T1000 (cell line): ENCODE results near the gene VARS2.
"Not testable (repeated sequence)": the region's sequence is repeated elsewhere in the genome, so short reads cannot be mapped to it uniquely, and the experiment has no call there.

Source experiments
- DNase-seq: peaks from one replicate; lab custom pipeline; 2025; ENCODE audit warnings: mixed read lengths; lab: John Stamatoyannopoulos, UW

VARS2 gene

DNA sequence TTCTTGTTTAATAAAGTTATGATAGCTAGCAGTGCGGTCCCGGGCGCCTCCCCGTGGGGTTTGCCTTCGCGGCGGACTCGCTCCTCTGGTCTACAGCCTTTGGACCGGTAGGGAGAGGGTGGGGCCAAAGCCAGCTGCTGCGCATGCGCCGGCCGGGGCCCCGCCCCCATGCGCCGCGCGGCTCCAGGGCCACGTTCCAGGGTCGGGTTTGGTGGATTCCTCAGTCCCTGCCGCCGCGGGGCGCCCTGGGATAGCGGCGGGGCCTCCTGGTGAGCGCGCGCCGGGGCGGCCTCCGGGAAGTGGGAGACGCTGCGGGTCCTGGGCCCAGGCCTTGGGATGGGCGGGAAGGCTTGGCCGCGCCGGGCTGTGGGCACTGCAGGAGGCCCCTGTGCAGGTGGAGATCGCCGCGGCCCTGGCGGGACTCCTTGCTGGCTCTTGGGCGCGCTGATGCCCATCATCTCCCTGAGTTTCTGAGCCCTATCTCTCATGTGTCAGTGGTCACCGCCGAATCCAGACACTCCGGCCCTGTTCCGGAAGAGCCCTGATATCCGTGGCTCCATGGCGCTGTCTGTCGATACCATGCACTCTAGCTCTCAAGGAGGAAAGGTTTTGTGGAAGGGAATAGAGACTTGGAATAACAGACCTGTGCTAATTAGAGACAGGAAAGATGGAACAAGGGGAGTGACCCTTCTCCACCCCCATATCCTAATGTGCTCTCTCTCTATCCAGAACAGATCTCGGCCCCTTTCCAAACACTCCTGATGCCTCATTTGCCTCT lies at the start of gene VARS2:
Gene VARS2 (plus strand): TSS at position 163 of the 778 bp plus-strand sequence. CDS start 599 bp downstream, at position 762.
- DNase-seq, result peak; percentile 91

DNA sequence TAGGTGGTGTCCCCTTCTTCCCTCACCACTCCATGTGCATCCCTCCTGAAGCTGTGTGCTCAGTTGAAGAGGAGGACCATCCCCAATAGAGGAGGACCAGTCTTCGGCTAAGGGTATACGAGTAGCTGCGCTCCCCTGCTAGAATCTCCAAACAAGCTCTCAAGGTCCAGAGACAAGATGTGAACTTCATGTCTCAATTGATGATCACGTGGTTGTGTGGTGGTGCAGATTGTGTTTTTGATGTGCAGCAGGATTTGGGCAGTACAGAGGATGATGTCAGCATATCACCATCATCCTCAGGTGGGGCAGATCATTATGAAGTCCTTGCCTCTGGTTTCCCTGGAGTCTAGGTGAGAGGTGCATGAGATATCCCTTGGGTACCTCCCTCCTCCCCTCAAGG lies 49.7 kb upstream of the VARS2 start:
- no peak for DNase-seq

DNA sequence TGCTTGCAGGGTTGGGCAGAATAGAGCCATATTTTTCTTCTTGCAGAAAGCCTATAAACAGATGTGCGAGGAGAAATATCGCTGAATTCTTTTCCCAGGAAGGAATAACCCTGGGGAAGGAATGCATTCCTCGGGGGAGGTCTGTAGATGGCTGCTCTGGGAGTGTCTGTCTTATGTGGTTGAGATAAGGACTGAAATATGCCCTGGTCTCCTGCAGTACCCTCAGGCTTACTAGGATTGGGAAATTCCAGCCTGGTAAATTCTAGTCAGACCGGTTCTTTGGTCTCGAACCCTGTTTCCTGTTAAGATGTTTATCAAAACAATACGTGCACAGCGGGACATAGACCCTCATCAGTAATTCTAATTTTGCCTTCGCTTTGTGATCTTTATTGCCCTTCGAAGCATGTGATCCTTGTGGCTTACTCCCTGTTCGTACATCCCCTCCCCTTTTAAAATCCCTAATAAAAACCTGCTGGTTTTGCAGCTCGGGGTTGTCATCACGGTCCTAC lies 44.7 kb upstream of the VARS2 start:
- DNase-seq, result not testable (repeated sequence)

DNA sequence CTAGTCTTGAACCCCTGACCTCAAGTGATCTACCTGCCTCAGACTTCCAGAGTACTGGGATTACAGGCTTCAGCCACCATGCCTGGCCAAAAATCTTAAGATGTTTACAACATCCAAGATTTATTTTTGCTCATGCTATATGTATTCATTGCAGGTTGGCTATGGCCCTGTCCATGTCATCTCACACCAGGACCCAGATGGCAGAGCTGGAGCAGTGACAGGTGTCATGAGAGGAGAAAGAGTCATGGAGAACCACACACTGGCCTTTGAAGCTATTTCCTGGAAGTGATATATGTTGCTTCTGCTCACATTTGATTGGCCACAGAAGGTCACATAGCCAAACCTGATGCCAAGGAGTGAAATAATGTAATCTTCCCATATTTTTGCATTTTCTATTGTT lies 43.5 kb upstream of the VARS2 start:
- DNase-seq, result no peak

DNA sequence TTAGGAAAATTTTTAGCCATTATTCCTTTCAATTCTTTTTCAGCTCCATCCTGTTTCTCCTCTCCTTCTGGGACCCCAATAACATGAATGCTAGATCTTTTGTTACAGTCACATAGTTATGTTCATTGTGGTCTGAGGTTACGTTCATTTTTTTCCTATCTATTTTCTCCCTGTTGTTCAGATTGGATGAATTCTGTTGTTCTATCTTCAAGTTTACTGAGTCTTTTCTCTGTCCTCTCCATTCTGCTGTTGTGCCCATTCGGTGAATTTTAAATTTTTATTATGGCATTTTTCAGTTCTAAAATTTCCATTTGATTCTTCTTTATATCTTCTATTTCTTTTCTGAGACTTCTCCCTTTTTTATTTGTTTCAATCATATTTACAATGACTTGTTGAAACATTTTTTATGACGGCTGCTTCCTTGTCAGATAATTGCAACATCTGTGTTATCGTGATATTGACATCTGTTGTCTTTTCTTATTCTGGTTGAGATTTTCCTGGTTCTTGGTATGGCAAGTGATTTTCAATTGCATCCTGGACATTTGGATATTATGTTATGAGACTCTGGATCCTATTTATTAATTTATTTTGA lies 42.4 kb upstream of the VARS2 start:
- no peak for DNase-seq

DNA sequence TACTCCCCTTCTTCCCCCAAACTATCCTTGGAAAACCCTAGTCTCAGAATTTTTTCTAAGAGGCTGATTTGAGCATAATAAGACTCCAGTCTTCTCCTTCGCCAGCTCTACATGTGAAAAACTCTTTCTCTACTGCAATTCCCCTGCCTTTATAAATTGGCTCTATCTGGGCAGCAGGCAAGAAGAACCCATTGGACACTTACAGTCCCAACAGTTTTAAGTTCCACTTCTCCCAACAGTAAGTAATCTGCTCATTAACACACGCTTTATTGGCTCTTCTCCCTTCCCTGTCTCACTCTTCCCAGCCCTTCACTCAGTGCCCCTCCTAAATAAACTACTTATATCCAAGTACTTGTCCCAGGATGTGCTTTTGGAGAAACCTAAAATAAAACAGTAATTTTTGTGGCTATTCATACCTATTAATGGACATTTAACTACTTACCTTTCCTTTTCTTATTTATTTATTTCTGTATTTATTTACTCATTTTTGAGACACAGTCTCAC lies 40.8 kb upstream of the VARS2 start:
- no peak for DNase-seq

DNA sequence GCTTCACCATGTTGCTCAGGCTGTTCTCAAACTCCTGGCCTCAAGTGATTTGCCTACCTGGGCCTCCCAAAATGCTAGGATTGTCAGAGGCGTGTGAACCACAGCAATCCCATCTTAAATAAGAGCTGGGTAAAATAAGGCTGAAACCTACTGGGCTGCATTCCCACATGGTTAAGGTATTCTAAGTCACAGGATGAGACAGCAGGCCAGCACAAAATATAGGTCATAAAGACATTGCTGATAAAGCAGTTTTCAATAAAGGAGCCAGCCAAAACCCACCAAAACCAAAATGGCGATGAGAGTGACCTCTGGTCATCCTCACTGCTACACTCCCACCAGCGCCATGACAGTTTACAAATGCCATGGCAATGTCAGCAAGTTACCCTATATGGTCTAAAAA lies 40.2 kb upstream of the VARS2 start:
- not testable (repeated sequence) for DNase-seq

DNA sequence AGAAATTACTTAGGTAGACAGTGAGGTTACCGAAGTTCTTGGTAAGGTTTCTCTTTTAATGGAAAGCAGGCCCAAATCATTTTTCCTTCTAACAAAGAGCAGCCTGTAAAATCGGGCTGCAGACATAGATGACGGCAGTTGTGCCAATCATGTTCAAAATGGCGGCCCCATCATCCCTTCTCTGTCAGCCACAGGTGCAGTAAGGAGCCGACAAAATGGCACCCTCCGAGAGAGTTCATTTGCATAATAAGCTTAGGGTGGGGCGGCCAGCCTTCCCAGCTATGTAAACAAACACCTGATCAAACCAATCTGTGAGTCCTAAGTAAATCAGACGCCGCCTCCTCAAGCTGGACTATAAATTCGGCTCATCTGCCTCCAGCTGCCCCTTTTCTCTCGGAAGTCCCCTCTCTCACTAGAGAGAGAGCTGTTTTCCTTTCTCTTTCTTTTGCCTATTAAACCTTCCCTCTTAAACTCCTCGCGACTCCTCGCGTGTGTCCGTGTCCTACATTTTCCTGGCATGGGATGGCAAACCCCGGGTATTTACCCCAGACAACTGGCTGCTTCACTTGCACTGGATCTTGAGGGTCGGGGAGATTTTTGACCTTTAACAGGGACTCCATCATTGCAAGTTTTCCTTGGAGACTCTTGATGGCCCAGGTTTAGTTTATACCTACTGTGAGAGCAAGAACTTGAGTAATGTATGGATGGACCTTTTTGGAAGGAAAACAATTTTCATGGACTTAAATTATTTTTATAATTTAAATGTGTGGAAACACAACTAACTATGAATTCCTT lies 38.6 kb upstream of the VARS2 start:
- no peak for DNase-seq

DNA sequence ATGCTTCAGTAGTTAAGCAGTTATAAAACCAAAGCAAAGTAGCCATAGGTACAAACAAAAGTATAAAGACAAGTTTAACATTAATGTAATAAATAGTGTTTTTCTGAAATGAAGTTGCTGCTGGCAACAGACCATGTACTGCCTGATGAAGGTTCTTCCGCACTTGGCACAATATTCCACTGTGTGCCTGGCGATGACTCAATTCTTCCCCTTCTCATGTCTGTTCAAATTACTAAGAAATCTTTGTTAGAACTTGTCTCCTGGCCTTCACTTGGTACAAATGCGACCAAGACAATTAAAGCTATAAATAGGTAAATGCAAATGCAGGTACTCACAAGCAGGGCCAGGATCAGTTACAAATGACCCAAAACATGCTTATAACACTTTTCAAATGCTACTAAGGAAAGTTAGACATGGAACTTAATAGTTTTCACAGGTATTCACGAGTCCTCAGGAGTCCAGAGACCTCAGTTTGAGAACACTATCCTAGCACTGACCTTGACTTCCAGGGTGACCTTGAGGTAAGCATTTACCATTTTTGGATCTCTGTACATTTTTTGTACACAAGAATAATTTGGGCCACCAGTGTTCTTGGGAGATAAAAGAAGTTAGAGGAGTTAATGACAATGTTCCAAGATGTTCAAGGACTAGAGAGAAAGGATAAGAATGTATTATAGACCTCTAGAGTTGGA lies 37.9 kb upstream of the VARS2 start:
- DNase-seq, result no peak

DNA sequence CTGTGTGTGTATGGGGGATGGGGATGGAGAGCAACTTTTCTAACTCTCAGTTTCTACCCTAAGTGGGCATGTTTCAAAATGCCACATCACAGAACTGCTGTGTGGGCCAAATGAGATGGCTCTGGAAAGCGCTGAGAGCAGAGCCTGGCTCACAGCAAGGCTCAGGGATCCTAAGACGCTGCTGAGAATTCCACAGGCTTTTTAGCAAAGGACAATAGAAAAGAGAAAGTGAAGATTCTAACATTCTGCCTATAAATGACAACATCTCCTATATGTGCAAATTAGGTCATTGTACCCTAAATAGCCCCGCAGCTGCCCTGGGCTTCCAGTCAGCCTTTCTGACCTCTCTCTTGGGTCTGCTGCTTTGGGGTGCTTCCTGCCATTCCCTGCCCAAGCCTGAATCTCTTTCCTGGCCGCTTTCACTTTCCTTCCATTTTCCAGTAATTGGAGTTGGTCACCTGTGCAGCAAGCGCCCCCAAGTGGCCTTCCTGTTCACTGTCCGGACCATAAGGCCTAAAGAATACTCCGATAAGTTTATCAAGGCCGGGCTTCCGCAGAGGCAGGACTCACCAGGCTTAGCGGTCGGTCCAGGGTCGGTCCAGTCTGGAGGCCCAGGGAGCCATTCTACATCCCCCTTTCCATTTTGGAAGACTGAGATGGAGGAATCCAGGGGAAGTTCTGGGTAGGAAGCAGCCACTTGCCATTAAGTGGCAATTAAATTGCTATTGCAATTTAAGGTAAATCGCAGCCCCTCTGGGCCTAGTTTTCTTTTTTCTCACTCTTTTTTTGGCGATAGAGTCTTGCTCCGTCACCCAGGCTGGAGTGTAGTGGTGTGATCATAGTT lies 36.4 kb upstream of the VARS2 start:
- peak; percentile 63 for DNase-seq

DNA sequence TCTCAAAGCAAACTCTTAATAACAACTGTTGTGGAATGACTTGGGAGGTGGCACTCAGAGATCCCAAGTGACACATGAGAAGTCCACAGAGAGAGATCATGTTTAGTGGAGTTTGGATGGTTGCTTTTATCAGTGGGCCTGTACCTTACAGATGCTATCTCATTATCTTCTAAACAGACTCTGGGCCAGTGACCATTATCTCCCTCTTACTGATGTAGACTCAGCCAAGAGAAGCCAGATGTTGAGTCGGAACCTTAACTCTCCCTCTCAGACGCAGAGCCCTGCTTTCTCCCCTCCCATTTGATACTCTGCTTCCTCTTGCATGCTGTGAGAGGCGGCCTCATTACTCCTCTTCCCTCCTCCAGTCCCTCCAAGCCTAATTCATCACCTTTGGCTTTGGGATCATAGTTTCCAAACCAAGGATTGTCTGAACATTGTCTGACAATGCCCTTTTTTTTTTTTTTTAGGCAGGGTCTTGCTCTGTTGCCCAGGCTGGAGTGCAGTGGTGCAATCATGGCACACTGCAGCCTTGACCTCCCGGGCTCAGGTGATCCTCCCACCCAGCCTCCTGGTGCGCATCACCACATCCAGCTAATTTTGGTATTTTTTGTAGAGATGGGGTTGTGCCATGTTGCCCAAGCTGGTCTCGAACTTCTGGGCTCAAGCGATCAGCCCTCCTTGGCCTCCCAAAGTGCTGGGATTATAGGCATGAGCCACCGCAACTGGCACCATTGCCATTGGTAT lies 34.2 kb upstream of the VARS2 start:
- no peak for DNase-seq

DNA sequence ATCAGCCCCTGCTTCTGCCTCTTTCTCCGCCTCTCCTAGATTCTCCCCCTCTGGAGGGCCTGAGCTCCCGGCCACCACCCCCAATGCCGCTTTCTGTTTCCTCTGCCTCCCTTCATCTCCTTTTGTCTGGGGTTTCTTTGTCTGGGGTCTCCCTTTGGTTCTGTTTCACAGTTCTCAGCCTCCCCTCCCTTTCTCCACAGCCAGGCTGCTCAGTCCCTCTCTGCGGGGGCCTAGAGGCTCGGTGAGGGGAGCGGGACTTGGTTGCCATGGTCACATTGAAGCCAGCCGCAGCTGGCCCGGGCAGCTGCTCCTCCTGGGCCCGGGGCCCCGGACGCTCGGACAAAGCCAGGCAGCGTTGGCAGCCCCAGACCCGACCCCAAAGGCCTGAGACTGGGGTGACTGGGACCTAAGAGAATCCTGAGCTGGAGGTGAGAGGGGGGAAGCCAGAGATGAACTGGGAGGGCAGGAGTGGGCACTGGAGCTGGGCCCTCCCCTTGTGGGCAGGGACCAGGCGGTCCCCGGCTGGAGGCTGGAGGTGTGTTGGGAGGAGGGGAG lies 33.3 kb upstream of the VARS2 start:
- DNase-seq, result no peak

DNA sequence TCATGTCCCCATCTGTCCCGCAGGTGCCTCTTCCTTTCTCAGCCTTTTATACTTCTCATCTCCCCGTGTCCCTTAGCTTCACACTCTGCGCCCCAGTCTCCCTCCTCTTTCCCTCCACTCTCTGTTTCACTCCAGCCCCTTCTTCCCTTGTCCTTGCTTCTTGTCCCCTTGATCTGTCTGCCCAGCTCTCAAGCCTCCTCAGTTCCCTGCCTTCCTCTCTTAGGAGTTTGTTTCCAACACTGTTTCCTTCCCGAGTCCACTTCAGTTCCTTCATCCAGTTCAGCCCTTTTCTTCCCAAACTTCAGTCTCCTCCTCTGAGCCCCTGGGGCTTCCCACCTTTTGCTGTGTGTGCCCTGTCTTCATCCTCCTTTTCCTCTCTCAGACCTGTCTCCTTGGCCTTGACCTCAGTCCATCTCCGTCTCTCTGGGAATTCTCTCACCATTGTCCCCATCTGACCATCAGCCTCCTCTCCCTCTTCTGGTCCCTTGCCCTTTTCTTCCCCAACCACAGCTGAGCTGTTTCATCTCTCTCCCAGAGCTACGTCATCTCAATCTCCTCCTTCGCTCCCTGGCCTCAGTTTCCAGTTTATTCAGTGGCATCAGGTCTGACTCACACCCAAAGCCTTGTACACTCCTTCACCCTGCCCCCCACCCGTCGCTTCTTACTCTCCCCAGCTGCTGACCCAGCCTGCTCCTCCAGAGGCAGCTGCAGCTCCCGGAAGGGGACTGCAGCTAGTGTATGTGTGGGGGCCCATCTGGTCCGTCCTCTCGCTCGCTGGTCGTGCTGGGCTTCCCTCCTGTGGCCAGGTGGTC lies 32.4 kb upstream of the VARS2 start:
- DNase-seq, result no peak

DNA sequence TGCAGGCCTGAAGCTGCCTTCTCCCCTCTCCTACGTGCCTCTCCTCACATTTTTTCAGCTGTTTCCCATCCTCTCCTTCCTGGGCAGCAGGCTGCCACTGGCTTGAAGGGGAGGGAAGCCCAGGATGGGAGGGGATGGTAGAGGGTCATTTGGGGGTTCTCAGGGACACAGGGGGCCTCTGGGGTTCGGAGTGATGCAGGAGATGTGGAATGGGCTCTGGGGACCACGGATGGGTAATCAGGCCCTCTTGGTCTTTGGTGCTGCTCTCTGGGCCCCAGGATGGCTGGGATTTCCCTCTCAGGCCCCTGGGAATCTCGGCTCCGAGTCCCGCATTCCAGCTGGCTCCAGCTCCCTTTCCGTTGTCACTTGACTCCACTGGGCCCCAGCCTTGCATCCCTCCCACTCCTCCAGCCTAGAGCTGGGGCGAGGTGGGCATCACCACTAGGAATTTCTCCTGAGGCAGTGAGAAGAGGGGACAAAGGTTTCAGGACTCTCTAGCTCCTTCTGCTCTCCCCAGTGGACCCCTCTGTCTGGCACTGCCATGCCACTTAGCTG lies 31.8 kb upstream of the VARS2 start:
- DNase-seq, result no peak

DNA sequence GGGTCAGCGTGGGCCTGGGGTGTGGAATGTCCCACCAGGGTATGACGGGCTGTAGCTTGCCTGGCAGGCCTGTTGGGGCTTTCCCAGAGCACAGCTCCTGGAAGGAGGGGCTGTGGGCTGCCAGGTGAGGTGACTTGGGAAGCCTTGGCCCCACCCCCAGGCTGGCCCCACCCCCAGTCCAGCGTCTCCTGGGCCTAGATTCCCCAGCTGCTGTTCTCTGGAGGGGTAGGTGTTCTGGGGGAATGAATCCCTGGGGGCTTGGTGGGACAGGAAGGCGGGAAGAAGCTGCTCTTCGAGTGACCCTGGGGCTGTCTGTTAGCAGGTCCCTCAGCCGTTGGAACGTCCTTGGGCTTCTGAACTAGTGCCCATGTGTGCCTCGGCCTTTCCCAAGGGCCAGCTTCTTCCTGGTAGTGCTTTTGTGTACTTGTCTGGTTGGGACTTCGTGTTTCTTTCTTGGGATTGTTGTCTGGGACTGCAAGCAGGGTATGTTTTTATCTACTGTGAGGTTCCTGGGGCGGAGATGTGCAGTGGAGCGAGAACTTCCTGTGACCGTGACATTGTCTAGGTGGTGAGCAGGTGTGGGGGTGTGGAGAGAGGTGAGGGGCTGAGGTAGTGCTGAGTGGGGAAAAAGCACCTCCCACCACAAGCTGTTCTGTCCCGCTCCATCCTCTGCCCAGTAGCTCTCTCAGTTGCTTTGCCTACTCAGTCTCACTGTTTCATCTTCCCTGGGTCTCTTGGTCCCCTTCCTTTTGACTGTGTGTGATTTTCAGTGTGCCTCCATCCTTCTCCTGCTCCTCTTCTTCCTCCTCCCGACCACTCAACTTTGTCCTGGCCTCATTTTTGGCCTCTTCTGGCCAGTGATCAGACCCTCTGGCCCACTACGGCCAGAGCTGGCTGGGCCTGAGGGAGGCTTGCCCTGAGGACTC lies 31.0 kb upstream of the VARS2 start:
- DNase-seq, result no peak

DNA sequence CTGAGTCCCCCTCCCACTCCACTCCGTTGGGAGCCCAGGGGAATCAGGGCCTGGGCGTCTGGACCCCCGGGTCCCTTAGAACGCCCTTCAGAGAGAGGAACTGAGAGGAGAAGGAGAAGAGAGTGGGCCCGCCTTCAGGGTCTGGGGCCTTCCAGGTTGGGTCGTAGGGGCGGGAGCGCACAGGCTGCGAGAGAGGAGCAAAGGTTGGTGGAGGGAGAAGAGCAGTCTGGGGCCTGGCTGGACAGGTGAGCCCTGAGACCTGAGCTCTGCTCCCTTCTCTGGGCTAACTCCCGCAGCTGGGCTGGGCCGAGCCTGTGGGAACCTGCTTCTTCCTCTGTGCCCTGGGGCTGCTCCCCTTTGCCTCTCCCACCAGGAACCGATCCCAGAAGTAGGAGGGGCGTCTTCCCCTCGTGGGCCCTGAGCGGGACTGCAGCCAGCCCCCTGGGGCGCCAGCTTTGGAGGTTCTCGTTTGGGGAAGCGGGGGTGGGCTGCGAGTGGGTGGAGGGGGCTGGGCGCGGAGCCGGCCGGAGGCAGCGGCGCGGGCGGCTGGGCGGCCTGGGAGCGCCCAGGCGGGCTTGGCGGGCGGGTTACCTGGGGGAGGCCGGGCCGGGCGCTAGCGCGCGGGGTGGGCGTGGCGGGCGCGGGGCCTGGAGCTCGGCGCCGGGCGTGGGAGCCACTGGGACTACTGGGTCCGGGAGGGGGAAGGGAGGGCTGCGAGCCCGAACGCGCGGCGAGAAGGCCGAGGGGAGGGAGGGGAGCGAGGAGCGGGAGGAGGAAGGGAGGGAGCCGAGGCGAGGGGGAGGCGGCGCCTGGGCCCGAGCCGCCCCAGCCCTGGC lies 30.1 kb upstream of the VARS2 start, which contains the start of gene DDR1:
Gene DDR1 (plus strand): TSS at position 835 of the 836 bp plus-strand sequence. CDS start 4,211 bp downstream, outside the sequence.
- DNase-seq, result peak; percentile 16
